Spleen (tissue), 7 donors: ENCODE measurements around the gene BAAT.

ENCODE experiments used
- CTCF ChIP-seq, 11 experiments: fragments of 200-600 bp in 7 of 11; fragments of 450-650 bp in 4 of 11; sonication (generic) in 4 of 11; IDR thresholded peaks in 8 of 11; conservative IDR thresholded peaks in 3 of 11; 1 replicate in 7 of 11; 2 replicates in 4 of 11; pipeline versions ENCODE4 v1.4.0 to v1.8.0; 2016 to 2021; ENCODE audit warnings: antibody characterized with exemption in 11 of 11, inconsistent platforms in 4 of 11, mild to moderate bottlenecking in 1 of 11
- POLR2AphosphoS5 ChIP-seq, 3 donors: sonication (generic); formaldehyde crosslinking; IDR thresholded peaks; one replicate each; pipeline ENCODE4 v1.5.1; 2017; ENCODE audit warnings: antibody characterized with exemption in 3 of 3
- donor health status: DM: no; HTN: no; CAD: no; lungs with moderate emphysema.
- donor health status: DM: no; HTN: no; CAD: no.
- donor health status: DM: no; HTN: no; CAD: no.

- TF ChIP-seq CTCF (IDR thresholded peaks at IDR 0.05 in 8 of 11, conservative IDR thresholded peaks at IDR 0.05 in 3 of 11) (no peak), POLR2AphosphoS5 (IDR thresholded peaks at IDR 0.05) (no peak)
Measured at GRCh38 chr9:101418518-101419430, 34.0 kb upstream of the BAAT start.
